ENCODE data around the gene CCNK.

Gene CCNK

DNA sequence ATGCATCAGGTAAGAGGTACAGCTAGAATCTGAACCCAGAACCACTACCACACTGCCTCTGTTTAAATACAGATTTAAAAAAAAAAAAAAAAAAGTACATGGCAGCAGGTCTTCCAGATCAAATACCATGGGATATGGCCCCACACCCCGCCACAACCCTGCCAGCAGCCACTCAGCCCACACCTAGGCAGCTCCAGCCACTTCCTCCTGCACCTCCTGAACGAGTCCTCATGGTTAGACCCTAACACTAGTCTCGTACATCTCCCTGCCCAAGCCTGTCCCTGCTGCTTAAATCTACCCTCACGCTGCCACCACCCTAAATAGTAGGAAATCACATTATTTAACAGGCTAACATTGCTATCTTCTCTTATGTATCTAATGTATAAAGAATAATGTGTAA is 13.1 kb upstream of the CCNK start:
- TF ChIP-seq, protein P1, sequence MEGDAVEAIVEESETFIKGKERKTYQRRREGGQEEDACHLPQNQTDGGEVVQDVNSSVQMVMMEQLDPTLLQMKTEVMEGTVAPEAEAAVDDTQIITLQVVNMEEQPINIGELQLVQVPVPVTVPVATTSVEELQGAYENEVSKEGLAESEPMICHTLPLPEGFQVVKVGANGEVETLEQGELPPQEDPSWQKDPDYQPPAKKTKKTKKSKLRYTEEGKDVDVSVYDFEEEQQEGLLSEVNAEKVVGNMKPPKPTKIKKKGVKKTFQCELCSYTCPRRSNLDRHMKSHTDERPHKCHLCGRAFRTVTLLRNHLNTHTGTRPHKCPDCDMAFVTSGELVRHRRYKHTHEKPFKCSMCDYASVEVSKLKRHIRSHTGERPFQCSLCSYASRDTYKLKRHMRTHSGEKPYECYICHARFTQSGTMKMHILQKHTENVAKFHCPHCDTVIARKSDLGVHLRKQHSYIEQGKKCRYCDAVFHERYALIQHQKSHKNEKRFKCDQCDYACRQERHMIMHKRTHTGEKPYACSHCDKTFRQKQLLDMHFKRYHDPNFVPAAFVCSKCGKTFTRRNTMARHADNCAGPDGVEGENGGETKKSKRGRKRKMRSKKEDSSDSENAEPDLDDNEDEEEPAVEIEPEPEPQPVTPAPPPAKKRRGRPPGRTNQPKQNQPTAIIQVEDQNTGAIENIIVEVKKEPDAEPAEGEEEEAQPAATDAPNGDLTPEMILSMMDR (IDR thresholded peaks at IDR 0.05; ENCODE audit: low read depth, low read length), result no peak
- Histone ChIP-seq H3K36me3 (peaks cover 22% of the 10 kb centered on the region), H3K9me3 (no peaks in the 10 kb centered on the region), H3K4me1 (peaks cover 2% of the 10 kb centered on the region), H3K4me3 (ENCODE audit: low read depth, low read length) (no peak overlapping the region), H3K27me3 (no peaks in the 10 kb centered on the region)
- DNase-seq, result no peak

- TF ChIP-seq, protein P1 (IDR thresholded peaks at IDR 0.05; ENCODE audit: low read depth, low read length), result no peak
- Histone ChIP-seq H3K9me3 (no peaks in the 10 kb centered on the region), H3K4me1 (peaks cover 9% of the 10 kb centered on the region), H3K4me3 (ENCODE audit: low read depth, low read length) (no peak overlapping the region), H3K36me3 (peaks cover 14% of the 10 kb centered on the region), H3K27me3 (no peaks in the 10 kb centered on the region)
- DNase-seq, result no peak
Measured at GRCh38 chr14:99468836-99469592, 12.2 kb upstream of the CCNK start.

- TF ChIP-seq, protein P1 (IDR thresholded peaks at IDR 0.05; ENCODE audit: low read depth, low read length), result no peak
- H3K4me3 ChIP-seq (ENCODE audit: low read depth, low read length), result no peak overlapping the region
- no peaks in the 10 kb centered on the region for H3K36me3 ChIP-seq
- H3K27me3 ChIP-seq, result no peaks in the 10 kb centered on the region
- H3K9me3 ChIP-seq, result no peaks in the 10 kb centered on the region
- peaks cover 9% of the 10 kb centered on the region for H3K4me1 ChIP-seq
- DNase-seq, result no peak
Measured at GRCh38 chr14:99471731-99472130, 9.5 kb upstream of the CCNK start.

- no peak for DNase-seq
Measured at GRCh38 chr14:99472937-99473336, 8.3 kb upstream of the CCNK start.

DNA sequence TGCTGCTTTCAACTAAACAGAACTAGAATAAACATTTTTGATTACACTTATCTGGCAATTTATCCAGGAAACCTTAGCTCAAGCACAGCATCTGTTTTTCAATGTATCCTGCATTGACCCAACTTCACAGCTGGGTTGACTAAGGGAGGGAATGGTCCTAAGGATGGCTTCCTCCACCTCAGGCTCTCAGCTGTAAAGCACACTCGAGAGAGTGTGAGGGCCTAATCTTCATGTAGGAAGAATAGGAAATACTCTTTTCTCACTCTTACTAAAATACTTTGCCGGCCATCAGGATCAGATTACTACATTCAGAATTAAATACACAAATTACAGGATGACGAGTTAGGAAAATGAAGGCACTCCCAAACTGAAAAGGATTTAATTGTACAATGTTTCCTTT is 7.8 kb upstream of the CCNK start:
- H3K36me3 ChIP-seq, result no peaks in the 10 kb centered on the region
- H3K27me3 ChIP-seq, result no peaks in the 10 kb centered on the region
- TF ChIP-seq, protein P1 (IDR thresholded peaks at IDR 0.05; ENCODE audit: low read depth, low read length), result no peak
- peaks cover 9% of the 10 kb centered on the region for H3K4me1 ChIP-seq
- no peaks in the 10 kb centered on the region for H3K9me3 ChIP-seq
- no peak overlapping the region for H3K4me3 ChIP-seq (ENCODE audit: low read depth, low read length)
- DNase-seq, result no peak

More at GRCh38 chr14:99472937-99473336, 8.3 kb upstream of the CCNK start:
- no peaks in the 10 kb centered on the region for H3K9me3 ChIP-seq
- TF ChIP-seq, protein P1 (IDR thresholded peaks at IDR 0.05; ENCODE audit: low read depth, low read length), result no peak
- H3K4me1 ChIP-seq, result peaks cover 9% of the 10 kb centered on the region
- no peaks in the 10 kb centered on the region for H3K36me3 ChIP-seq
- H3K27me3 ChIP-seq, result no peaks in the 10 kb centered on the region
- H3K4me3 ChIP-seq (ENCODE audit: low read depth, low read length), result no peak overlapping the region

GRCh38 chr14:99475179-99475578 is 6.0 kb upstream of the CCNK start:
- Histone ChIP-seq H3K4me3 (ENCODE audit: low read depth, low read length) (no peak overlapping the region), H3K9me3 (no peaks in the 10 kb centered on the region), H3K4me1 (peaks cover 9% of the 10 kb centered on the region), H3K36me3 (no peaks in the 10 kb centered on the region), H3K27me3 (no peaks in the 10 kb centered on the region)
- no peak for DNase-seq
- TF ChIP-seq, protein P1 (IDR thresholded peaks at IDR 0.05; ENCODE audit: low read depth, low read length), result no peak

All from BE2C (cell line).